Epithelial cell of esophagus (primary cell): Measurements from ENCODE around the gene TNRC6A.
A peak's percentile ranks its signal among the peaks of the same experiment; 100 is the strongest.

Experiments used
- DNase-seq: peaks from one replicate; pipeline ENCODE4 v3.0.0; 2010; ENCODE audit warnings: low read depth
- H3K4me3 ChIP-seq: 2 replicates; pipeline ENCODE4 v1.5.1; 2011; ENCODE audit warnings: mild to moderate bottlenecking, low read length, control low read depth
- CTCF ChIP-seq: IDR thresholded peaks from 2 replicates; pipeline ENCODE4 v1.5.1; 2011; ENCODE audit warnings: low read depth, mild to moderate bottlenecking, low read length, control low read depth, inconsistent platforms; ENCODE audit not compliant: insufficient read depth; ENCODE audit errors: missing control alignments

The TNRC6A gene

GRCh38 chr16:24776501-24777220 lies 47.2 kb downstream of the TNRC6A start:
- TF ChIP-seq CTCF: no peak
- H3K4me3 ChIP-seq: no peak overlapping the region
- no peak for DNase-seq

- no peak overlapping the region for H3K4me3 ChIP-seq
- TF ChIP-seq CTCF: no peak
- no peak for DNase-seq
Observed at GRCh38 chr16:24778671-24779070, 49.2 kb downstream of the TNRC6A start.

GRCh38 chr16:24781256-24781655 lies 51.8 kb downstream of the TNRC6A start:
- no peak overlapping the region for H3K4me3 ChIP-seq
- TF ChIP-seq CTCF: no peak
- no peak for DNase-seq

GRCh38 chr16:24784121-24784520 lies 54.7 kb downstream of the TNRC6A start:
- no peak for DNase-seq
- H3K4me3 ChIP-seq: no peak overlapping the region
- TF ChIP-seq CTCF: no peak

GRCh38 chr16:24789881-24790280 lies 60.4 kb downstream of the TNRC6A start:
- TF ChIP-seq CTCF: no peak
- peak; percentile 62 for DNase-seq
- no peak overlapping the region for H3K4me3 ChIP-seq

- TF ChIP-seq CTCF: peak; percentile 64
- no peak overlapping the region for H3K4me3 ChIP-seq
- DNase-seq: peak; percentile 89
Observed at GRCh38 chr16:24800586-24800985, 71.1 kb downstream of the TNRC6A start.

- no peak for DNase-seq
- no peak for TF ChIP-seq CTCF
- H3K4me3 ChIP-seq: no peak overlapping the region
Observed at GRCh38 chr16:24801761-24802302, 72.4 kb downstream of the TNRC6A start.
